NCI-H1092 (cell line): ENCODE results near the gene KAT8.
"Not testable (repeated sequence)": the region's sequence is repeated elsewhere in the genome, so short reads cannot be mapped to it uniquely, and the experiment has no call there.

ENCODE experiments used
- DNase-seq: peaks from one replicate; lab custom pipeline; 2025; lab: John Stamatoyannopoulos, UW

KAT8 gene

DNA sequence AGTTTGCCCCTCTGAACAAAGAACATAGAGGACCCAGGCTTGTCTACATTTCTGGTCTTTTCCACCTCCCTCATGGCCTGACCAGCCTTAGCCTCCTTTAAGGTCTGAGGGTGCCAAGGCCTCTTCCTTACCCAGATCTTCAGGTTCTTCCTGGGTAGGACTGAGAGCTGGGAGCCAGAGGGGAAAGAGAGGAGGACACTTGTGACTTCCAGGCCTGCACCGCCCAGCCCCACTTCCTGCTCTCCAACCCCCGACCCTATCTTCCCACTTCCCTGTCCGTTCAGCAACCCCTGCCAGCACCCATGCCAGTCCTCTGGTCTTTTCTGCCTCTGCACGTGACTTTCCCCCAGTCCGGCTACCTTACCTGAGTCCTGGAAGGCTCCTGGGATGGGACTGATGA lies 31.9 kb downstream of the KAT8 start:
- DNase-seq: no peak

DNA sequence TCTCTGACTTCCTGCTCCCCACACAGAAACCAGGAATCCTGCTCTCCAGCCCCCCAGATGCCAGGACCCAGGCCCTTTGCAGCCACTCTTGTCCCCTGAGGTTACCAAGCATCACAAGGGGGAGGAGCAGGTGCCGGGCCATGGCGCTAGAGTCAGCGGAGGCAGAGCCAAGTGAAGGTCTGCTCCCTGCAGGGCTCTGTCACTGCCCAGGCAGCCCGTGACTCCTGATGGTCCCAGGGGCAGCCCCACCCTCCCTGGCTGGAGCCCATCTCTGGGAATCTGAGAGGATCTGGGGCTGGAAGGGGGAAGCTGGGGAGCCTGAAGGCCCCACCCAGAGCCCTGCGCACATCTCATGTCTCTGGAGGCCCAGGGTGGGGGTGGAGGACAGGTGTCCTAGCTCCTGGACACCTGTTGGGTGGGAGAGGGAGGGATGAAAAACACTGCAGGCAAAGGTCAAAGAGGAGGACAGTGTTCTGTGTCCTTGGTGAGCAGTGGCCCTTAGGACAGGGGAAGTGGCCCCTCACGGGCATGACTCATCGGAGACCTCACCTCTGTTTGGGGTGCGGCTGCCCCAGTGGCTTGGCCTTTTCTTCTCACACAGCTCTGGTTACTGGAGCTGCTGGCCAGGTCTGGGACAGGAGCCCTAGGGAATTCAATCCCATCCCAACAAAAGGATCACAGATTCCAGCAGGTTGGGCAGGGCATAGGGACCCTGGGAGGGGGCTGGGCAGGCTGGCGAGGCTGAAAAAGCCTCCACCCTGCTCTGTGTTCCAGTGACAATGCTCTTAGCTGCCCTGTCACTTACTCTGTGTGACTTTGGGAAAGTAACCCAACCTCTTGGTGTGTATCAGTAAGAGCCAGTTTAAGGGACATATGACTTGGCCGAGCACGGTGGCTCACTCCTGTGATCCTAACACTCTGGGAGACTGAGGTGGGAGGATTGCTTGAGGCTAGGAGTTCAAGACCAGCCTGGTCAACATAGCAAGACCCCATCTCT lies 32.7 kb downstream of the KAT8 start, which contains the start of gene PRSS36:
PRSS36 (minus strand) TSS at position 173 of the 997 bp plus-strand sequence; CDS start at position 142, 31 bp downstream.
- DNase-seq: no peak

DNA sequence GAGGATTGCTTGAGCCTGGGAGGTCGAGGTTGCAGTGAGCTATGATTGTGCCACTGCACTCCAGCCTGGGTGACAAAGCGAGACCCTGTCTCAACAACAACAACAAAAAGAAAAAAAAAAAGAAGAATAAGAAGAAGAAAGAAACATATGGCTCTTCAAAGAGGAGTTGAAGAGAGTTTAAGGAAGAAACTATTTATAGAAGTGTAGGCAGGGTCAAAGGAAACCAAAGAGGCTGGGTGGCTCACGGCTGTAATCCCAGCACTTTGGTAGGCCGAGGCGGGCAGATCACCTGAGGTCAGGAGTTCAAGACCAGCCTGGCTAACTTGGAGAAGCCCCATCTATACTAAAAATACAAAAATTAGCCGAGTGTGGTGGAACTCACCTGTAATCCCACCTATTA lies 33.5 kb downstream of the KAT8 start:
- not testable (repeated sequence) for DNase-seq

DNA sequence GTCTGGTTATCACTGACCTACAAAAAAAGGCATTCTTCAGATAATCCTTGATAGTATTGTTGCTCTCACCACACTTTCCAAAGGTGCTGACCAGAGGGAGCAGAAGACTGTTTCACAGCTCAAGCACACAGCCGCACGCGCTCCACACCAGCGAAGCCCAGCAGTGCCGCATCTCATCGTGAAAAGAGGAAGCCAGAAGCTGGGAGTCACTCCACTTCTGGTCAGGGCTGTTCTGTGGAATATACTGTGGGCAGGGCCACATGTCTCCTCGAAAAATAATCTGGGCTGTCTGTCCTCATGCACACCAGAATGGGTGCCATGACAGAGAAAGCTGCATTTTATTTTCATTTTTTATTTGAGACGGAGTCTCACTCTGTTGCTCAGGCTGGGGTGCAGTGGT lies 39.7 kb downstream of the KAT8 start:
- no peak for DNase-seq

DNA sequence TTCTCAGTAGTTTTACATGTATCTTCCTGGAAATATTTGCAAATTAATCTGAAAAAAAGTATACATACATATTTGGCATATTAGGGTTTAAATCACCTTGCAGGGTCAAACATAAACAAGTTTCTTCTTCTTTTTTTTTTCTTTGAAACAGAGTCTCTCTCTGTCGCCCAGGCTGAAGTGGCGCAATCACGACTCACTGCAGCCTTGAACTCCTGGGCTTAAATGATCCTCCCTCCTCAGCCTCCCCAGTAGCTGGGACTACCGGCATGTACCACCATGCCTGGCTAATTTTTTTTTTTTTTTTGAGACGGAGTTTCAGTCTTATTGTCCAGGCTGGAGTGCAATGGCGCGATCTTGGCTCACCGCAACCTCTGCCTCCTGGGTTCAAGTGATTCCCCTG lies 49.9 kb downstream of the KAT8 start:
- DNase-seq: no peak

DNA sequence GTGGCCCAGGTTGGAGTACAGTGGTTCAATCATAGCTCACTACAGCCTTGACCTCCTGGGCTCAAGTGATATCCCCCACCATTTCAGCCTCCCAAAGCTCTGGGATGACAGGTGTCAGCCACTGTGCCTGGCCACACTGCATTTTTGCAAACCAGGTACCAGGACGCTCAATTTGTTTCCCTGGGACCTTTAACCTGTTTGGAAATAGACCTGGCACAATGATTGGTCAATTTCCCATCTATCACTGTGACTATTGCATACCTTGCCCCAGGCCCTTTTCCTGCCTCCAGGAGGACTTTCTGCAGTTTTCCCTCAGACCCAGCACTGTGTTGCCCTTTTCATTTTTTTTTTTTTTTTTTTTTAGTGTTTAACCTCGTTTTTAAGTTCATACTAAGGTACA lies 51.4 kb downstream of the KAT8 start:
- no peak for DNase-seq

DNA sequence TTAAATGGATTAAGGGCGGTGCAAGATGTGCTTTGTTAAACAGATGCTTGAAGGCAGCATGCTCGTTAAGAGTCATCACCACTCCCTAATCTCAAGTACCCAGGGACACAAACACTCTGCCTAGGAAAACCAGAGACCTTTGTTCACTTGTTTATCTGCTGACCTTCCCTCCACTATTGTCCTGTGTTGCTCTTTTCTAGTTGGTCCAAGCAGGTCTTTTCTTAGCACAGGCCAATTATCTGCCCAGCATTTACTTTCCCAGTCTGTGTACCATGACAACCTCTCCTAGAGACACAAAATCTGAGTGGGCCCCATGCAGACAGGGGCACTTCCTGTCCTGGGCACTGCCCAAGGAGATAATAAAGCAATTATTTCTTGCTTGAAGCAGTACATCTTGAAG lies 52.6 kb downstream of the KAT8 start:
- not testable (repeated sequence) for DNase-seq

DNA sequence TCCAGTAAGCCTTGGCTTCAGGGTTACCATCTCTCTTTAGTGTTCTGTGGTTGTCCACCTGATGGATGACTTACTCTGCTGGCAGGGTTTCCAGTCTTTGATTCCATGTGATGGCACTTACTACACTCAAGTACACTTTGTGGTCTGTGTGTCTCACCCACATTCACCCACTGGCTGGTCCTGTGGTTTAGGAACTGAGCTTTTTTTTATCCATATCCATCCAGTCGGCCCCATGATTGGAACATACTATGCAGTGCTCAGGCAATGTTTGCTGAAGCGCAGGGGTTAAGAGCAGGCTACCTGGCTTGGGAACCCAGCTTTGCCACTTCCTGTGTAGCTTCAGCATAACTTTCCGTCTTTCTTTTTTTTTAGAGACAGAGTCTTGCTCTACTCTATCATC lies 59.7 kb downstream of the KAT8 start:
- no peak for DNase-seq

DNA sequence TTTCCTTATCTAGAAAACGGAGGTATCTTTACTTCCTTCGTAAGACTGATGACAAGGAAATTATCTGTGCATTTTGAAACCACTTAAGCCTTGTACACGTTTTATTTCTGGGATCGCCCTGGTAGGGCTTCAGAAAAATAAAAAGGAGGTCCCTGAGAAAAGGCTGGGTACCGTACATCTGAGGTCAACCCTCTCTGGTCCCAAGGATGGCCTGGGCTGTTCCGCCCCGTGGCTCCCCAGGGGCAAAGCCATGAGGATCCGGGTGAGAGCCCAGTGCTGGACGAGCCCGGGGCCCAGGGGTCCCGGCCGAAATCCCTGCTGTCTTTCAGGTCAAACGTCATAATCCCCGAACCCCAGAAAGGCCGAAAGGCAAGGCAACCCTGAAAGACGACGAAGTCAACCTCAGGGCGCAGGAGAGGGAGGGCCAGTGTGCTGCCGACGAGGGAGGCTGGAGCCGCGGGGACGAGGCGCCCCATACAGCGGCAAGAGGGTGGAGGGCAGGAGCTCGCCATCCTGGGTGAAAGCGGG lies 61.8 kb downstream of the KAT8 start:
- no peak for DNase-seq

DNA sequence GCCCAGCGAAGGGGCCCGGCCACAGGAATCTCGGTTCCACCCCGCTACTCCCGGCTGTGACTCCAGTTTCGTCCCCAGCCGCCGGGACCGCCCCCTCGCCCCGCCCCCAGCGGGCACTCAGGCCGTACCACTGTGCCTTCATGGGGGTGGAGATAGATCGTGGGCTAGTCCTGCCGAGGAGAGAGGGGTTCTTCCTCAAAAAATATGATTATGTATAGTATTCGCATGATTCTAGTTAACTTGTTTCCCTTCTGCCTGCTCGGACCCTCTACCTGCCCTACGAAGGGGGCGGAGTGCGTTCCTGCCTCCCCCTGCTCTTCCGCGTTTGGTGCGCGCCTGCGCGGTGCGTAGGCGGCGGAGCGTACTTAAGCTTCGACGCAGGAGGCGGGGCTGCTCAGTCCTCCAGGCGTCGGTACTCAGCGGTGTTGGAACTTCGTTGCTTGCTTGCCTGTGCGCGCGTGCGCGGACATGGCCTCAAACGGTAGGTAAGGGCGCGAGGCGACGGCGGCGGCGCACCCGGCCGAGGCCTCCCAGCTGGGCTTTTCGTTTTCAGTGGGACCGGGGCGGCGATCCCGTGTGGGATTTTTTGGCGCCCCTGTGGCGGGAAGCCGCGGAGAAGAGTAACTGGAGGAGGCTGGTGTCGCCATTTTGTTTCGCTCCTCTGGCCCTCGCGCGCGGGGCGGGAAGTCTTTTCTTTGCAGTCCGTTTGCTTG lies 62.4 kb downstream of the KAT8 start, which contains the start of gene FUS:
FUS (plus strand) TSS at position 393 of the 713 bp plus-strand sequence; CDS start at position 469, 76 bp downstream.
- peak; percentile 86 for DNase-seq
